Stomach smooth muscle (tissue), 2 donors: ENCODE measurements around the gene IL12RB2.

ENCODE experiments used
- H3K27ac ChIP-seq: one replicate; pipeline ENCODE4 v1.7.0; 2013; ENCODE audit warnings: mild to moderate bottlenecking, low read length, inconsistent platforms
- H3K27me3 ChIP-seq, 2 donors: one replicate each; pipeline ENCODE4 v1.7.0; 2013; ENCODE audit warnings: low read length in 2 of 2; ENCODE audit not compliant: insufficient read depth in 2 of 2, control insufficient read depth in 1 of 2
- H3K36me3 ChIP-seq, 2 donors: one replicate each; pipeline ENCODE4 v1.7.0; 2013; ENCODE audit warnings: low read length in 2 of 2; ENCODE audit not compliant: control insufficient read depth in 2 of 2, insufficient read depth in 2 of 2
- H3K4me1 ChIP-seq: one replicate; pipeline ENCODE4 v1.7.0; 2013; ENCODE audit warnings: low read length; ENCODE audit not compliant: control insufficient read depth, insufficient read depth
- H3K4me3 ChIP-seq, 2 donors: one replicate each; pipeline ENCODE4 v1.7.0; 2013; ENCODE audit warnings: low read length in 2 of 2
- H3K9ac ChIP-seq, 2 donors: one replicate each; pipeline ENCODE4 v1.7.0; 2013; ENCODE audit warnings: low read length in 2 of 2, mild to moderate bottlenecking in 1 of 2
- H3K9me3 ChIP-seq, 2 donors: one replicate each; pipeline ENCODE4 v1.7.0; 2013; ENCODE audit warnings: low read length in 2 of 2; ENCODE audit not compliant: control insufficient read depth in 2 of 2
- donor health status: healthy.
- donor health status: Pancreatic carcinoma.

The IL12RB2 gene

DNA sequence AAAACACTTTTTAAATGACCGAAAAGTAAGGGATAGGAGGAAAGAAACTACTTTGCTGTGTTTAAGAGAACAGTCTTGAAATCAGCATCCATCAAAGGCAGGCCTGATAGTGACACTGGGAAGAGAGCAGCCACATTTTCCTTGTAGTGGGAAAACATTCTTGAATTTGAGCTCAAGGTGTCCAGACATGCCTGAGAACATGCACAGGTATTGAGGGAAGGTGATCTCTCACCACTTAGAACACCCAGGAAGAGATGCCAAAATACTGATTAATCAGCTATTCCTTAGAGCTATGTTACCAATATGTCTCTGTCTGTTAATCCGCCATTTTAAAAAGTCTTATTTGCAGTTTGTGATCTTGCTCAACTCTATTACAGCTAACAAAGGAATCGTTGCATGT is 25.9 kb downstream of the IL12RB2 start:
- Histone ChIP-seq H3K27ac (no peak overlapping the region), H3K27me3 (no peaks in the 10 kb centered on the region), H3K4me1 (no peaks in the 10 kb centered on the region), H3K4me3 (no peak overlapping the region), H3K9ac (no peak overlapping the region), H3K9me3 (no peaks in the 10 kb centered on the region), H3K36me3 (no peaks in the 10 kb centered on the region)

GRCh38 chr1:67335411-67335810 is 27.7 kb downstream of the IL12RB2 start:
- Histone ChIP-seq H3K27me3 (no peaks in the 10 kb centered on the region), H3K4me1 (no peaks in the 10 kb centered on the region), H3K36me3 (no peaks in the 10 kb centered on the region), H3K9me3 (no peaks in the 10 kb centered on the region), H3K4me3 (no peak overlapping the region), H3K9ac (no peak overlapping the region), H3K27ac (no peak overlapping the region)

GRCh38 chr1:67336157-67336556 is 28.5 kb downstream of the IL12RB2 start:
- H3K36me3 ChIP-seq, result no peaks in the 10 kb centered on the region
- no peak overlapping the region for H3K4me3 ChIP-seq
- no peak overlapping the region for H3K27ac ChIP-seq
- H3K4me1 ChIP-seq, result no peaks in the 10 kb centered on the region
- no peaks in the 10 kb centered on the region for H3K9me3 ChIP-seq
- no peaks in the 10 kb centered on the region for H3K27me3 ChIP-seq
- no peak overlapping the region for H3K9ac ChIP-seq

DNA sequence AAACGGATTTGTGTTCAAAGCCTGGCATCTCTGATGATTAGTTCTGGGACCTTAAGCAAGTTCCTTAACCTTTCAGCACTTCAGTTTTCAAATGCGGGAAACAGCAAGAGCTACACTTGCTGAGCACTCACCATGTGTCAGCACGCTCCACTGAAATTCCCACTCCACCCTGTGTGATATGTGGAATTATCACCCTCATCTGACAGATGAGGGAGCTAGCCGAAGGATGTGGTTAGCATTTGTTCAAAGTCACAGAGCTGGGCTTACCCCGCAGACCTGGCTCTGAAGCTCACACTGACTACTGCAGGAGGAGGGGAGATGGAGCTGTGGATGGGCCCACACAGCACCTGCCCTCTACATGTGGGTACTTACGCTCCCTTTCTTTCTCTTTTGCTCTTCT is 29.1 kb downstream of the IL12RB2 start:
- Histone ChIP-seq H3K27me3 (no peaks in the 10 kb centered on the region), H3K4me3 (no peak overlapping the region), H3K36me3 (no peaks in the 10 kb centered on the region), H3K9ac (no peak overlapping the region), H3K4me1 (no peaks in the 10 kb centered on the region), H3K27ac (no peak overlapping the region), H3K9me3 (no peaks in the 10 kb centered on the region)

GRCh38 chr1:67338642-67339041 is 31.0 kb downstream of the IL12RB2 start:
- Histone ChIP-seq H3K27ac (no peak overlapping the region), H3K36me3 (no peaks in the 10 kb centered on the region), H3K4me1 (no peaks in the 10 kb centered on the region), H3K9me3 (no peaks in the 10 kb centered on the region), H3K4me3 (no peak overlapping the region), H3K9ac (no peak overlapping the region), H3K27me3 (no peaks in the 10 kb centered on the region)

GRCh38 chr1:67339623-67340343 is 32.1 kb downstream of the IL12RB2 start:
- Histone ChIP-seq H3K27ac (no peak overlapping the region), H3K9me3 (no peaks in the 10 kb centered on the region), H3K36me3 (no peaks in the 10 kb centered on the region), H3K4me3 (peak overlapping the region in 1 of 2 donors; percentile 0), H3K4me1 (no peaks in the 10 kb centered on the region), H3K9ac (no peak overlapping the region), H3K27me3 (no peaks in the 10 kb centered on the region)

DNA sequence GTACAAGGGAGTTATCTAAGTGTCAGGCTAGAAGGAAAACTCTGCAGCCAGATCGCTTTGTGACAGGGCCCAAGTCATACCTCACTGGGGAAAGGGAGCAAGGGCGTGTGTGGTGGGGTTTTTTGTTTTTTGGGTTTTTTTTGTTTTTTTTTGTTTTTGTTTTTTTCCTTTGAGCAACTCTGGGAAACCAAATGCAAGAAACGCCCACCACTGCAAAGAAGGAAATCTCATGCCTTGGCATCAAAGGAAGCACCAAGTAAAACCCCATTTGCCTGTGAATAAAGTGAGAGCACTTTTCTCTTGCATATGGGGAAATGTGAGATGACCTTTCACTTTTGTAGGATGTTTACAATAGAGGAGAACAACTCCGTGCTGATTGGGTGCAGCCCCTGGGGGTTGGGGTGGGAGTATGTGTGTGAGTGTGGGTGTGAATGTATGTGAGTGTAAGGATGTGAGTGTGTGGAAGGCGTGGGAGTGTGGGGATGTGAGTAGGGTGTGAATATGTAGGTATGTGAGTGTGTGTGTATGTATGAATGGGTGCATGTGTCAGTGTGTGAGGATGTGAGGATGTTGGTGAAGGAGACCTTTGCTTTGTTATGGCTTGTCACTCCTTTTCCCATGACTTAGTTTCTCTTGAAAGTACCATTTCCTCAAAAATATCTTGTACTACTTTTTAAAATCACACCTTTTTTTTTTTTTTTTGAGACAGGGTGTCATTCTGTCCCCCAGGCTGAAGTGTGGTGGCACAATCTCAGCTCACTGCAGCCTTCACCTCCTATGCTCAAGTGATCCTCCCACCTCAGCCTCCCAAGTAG is 34.6 kb downstream of the IL12RB2 start:
- H3K4me1 ChIP-seq, result no peaks in the 10 kb centered on the region

GRCh38 chr1:67345556-67345955 is 37.9 kb downstream of the IL12RB2 start:
- Histone ChIP-seq H3K27me3 (no peaks in the 10 kb centered on the region), H3K4me3 (no peak overlapping the region), H3K36me3 (no peaks in the 10 kb centered on the region), H3K4me1 (no peaks in the 10 kb centered on the region), H3K9me3 (no peaks in the 10 kb centered on the region), H3K27ac (no peak overlapping the region), H3K9ac (no peak overlapping the region)

More for the DNA sequence above, 34.6 kb downstream of the IL12RB2 start:
- Histone ChIP-seq H3K9me3 (no peaks in the 10 kb centered on the region), H3K36me3 (no peaks in the 10 kb centered on the region), H3K27ac (no peak overlapping the region), H3K4me3 (no peak overlapping the region), H3K27me3 (no peaks in the 10 kb centered on the region), H3K9ac (no peak overlapping the region)

DNA sequence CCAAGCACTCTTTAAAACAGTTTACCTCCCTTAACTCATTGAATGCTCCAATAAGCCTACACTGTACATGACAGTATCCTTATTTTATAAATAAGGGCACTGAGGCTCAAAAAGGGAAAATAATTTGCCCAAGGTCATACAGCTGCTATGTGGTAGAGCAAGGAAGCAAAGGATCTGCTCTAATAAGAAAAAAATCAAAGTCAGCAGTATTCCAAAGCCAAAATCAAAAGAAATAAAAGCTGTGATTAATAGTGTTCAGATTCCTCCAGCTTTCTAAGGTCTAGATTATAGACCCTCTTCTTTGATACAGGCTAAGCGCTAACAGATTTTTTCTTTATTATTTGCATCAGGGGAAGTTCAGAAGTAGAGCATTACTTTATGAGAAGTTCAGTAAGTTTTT is 39.3 kb downstream of the IL12RB2 start:
- H3K36me3 ChIP-seq, result no peaks in the 10 kb centered on the region
- no peak overlapping the region for H3K9ac ChIP-seq
- no peaks in the 10 kb centered on the region for H3K4me1 ChIP-seq
- no peak overlapping the region for H3K27ac ChIP-seq
- no peak overlapping the region for H3K4me3 ChIP-seq
- H3K9me3 ChIP-seq, result no peaks in the 10 kb centered on the region
- no peaks in the 10 kb centered on the region for H3K27me3 ChIP-seq

DNA sequence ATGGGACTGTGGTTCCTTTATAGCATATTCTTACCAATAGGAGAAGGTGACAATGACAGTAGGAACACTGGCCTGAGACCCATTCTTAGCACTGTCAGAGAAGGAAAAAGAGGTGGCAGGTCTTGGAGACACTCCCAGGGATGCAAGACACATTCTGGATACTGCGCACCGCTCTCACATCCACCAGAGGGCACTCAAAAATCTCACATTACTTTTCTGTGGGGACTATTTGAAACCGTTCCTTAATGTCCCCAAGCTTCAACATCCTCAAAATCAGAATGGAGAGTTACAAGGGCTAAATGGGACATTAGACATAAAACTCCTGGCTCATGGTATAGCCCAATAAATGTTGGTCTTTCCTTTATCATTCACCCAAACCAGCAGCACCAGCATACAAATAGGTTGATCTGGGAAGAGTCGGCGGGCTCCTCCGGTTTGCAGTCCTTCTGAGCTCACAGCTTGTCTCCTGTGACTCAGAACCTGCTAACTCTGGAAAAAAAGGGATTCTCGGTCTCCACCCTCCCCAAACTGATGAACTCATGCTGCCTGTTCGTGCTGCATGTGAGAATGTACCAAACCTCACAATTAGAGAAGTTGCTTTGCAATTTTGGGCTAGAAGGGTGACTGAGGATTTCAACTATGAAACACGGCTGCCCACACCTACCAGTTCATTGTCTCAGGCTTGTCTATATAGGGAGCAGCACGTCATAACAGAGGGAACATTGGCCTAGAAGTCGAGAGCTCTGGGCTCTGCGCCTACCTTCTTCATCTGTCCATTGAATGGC is 40.2 kb downstream of the IL12RB2 start:
- Histone ChIP-seq H3K36me3 (no peaks in the 10 kb centered on the region), H3K27ac (no peak overlapping the region), H3K27me3 (no peaks in the 10 kb centered on the region), H3K9me3 (no peaks in the 10 kb centered on the region), H3K4me3 (no peak overlapping the region), H3K4me1 (no peaks in the 10 kb centered on the region), H3K9ac (no peak overlapping the region)
